GM12875 (cell line): Measurements from ENCODE around the gene EOMES.
"Not testable (repeated sequence)": the region's sequence is repeated elsewhere in the genome, so short reads cannot be mapped to it uniquely, and the experiment has no call there.

Experiments
- H3K4me3 ChIP-seq: one replicate; pipeline ENCODE4 v1.5.1; 2011; ENCODE audit warnings: low read depth, low read length, control low read depth
- CTCF ChIP-seq: IDR thresholded peaks from 2 replicates; pipeline ENCODE4 v1.5.1; 2011; ENCODE audit warnings: low read depth, mild to moderate bottlenecking, control low read depth, inconsistent platforms, low read length, moderate library complexity, borderline replicate concordance; ENCODE audit not compliant: insufficient read depth

Gene EOMES

GRCh38 chr3:27721717-27722564 lies at the start of gene EOMES:
Gene EOMES (minus strand): TSS chr3:27722323. CDS start chr3:27722294, 29 bp downstream.
- peak within 1 kb of the TSS; percentile 50 for H3K4me3 ChIP-seq
- peak; percentile 39; the same call in 1 of the 2 replicates for TF ChIP-seq CTCF

DNA sequence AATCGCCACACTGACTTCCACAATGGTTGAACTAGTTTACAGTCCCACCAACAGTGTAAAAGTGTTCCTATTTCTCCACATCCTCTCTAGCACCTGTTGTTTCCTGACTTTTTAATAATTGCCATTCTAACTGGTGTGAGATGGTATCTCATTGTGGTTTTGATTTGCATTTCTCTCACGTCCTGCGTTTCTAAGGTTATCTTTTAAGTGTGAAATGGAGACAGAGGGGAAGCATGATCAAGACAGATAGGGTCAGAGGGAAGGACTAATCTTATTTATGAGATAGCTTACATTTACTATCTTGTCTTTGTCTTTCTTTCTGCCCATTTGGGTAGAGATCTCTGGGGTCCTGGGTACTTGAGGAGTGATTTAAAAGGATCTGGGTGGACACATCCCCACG lies 48.3 kb upstream of the EOMES start:
- H3K4me3 ChIP-seq: not testable (repeated sequence)

DNA sequence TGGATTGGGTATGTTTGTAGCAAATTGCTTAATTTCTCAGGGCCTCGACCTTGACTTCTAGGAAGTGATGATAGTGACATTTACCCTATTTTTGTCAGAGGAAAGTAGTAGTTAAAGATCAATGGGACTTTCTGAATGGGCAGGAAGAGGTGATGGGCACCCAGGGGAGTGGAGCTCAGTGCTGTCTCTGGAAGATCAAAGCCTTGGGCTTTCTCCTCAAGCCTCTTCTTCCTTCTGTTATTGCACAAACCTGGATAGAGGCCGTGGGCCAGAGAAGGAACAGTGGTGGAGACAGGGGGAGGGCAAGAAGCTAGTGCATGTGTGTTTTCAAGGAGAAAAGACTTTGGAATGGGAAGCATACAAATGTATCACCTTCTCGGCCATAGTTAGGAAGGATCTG lies 44.9 kb upstream of the EOMES start:
- H3K4me3 ChIP-seq: no peak overlapping the region
- TF ChIP-seq CTCF: no peak

DNA sequence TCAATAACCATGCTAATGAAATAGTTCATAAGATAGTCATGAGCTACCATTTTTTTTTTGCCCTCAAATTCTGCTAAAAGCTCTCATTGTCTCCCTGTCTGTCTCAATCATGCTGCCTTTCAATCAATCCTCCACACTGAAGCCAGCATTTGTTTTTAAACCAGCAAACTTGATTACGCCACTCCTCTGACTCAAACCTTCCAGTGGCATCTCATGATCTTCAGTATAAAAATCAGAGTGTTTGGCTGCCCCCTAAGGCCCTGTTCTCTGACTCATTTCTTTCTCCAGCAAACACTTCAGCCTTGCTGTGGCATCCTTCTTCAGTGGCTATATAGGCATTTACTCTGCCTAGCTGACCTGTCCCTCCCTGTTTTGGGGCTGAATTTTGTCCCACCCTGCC lies 36.0 kb upstream of the EOMES start:
- no peak for TF ChIP-seq CTCF
- H3K4me3 ChIP-seq: no peak overlapping the region

GRCh38 chr3:27756877-27757276 lies 34.8 kb upstream of the EOMES start:
- no peak for TF ChIP-seq CTCF
- H3K4me3 ChIP-seq: no peak overlapping the region

DNA sequence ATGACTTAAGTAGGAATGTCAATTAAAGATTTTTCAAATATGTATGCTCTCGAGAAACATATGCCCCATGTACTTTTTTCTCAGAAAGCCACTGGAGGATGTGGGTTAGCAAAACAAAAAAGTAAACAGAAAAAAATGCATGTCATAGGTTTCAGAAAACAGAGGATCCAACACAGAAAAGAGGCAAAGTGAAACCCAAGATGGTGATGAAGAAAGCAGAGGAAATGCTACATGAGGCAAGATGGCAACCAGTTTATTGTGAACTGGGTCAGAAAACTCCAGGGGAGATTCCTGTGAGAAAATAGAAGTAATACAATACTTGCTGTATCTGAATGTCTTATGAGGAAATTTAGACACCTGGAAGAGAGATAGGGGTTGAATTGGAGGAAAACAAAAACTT lies 30.8 kb upstream of the EOMES start:
- H3K4me3 ChIP-seq: no peak overlapping the region
- TF ChIP-seq CTCF: no peak

GRCh38 chr3:27749643-27750042 lies 27.5 kb upstream of the EOMES start:
- no peak for TF ChIP-seq CTCF
- H3K4me3 ChIP-seq: no peak overlapping the region
